ENCODE data around the gene TCAP.

DNA sequence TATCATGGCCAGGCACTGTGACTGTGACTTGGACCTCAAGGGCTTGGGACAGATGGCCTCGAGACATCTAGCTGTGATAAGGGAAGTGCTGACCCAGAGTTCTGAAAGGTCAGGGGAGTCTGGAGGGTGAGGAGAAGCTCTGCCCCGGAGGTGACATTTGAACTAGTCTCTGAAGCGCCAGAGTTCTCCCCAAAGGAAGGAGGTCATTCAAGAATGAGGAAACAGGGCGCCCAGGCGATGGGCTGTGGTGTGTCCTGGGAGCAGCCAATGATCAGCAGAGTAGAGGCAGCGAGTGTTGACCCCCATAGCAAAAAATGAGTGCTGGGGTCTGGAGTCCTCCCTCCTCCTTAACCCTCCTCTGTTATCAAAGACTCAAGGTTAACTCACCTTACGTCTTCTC lies 23.3 kb upstream of the TCAP start:
- TF ChIP-seq CTCF (IDR thresholded peaks at IDR 0.05): no peak
- no peak for TF ChIP-seq POLR2A (IDR thresholded peaks at IDR 0.05)
